ENCODE measurements around the gene AKT2.

The AKT2 gene

GRCh38 chr19:40280608-40281221 lies 4.4 kb downstream of the AKT2 start:
- Histone ChIP-seq H3K9ac (ENCODE audit: low read length) (peak overlapping the region; percentile 48), H3K4me1 (ENCODE audit: control insufficient read depth, insufficient read depth, low read length) (peaks cover 37% of the 10 kb centered on the region), H3K4me3 (ENCODE audit: low read depth, low read length) (peak overlapping the region; percentile 28; the same call in 1 of the 2 replicates), H3K36me3 (ENCODE audit: control insufficient read depth, insufficient read depth, low read length) (no peaks in the 10 kb centered on the region; the same call in 1 of the 2 replicates), H3K27me3 (ENCODE audit: control insufficient read depth, insufficient read depth, low read length) (no peaks in the 10 kb centered on the region), H3K27ac (ENCODE audit: low read depth, low read length) (no peak overlapping the region), H3K9me3 (ENCODE audit: control insufficient read depth, insufficient read depth, low read depth, low read length) (no peaks in the 10 kb centered on the region)

- Histone ChIP-seq H3K36me3 (ENCODE audit: control insufficient read depth, insufficient read depth, low read length) (no peaks in the 10 kb centered on the region; the same call in 1 of the 2 replicates), H3K27ac (ENCODE audit: low read depth, low read length) (no peak overlapping the region), H3K9ac (ENCODE audit: low read length) (peak overlapping the region; percentile 48), H3K9me3 (ENCODE audit: control insufficient read depth, insufficient read depth, low read depth, low read length) (no peaks in the 10 kb centered on the region), H3K4me3 (ENCODE audit: low read depth, low read length) (peak overlapping the region; percentile 28; the same call in 1 of the 2 replicates), H3K27me3 (ENCODE audit: control insufficient read depth, insufficient read depth, low read length) (no peaks in the 10 kb centered on the region), H3K4me1 (ENCODE audit: control insufficient read depth, insufficient read depth, low read length) (peaks cover 38% of the 10 kb centered on the region)
Observed at GRCh38 chr19:40279761-40280607, 5.2 kb downstream of the AKT2 start.

DNA sequence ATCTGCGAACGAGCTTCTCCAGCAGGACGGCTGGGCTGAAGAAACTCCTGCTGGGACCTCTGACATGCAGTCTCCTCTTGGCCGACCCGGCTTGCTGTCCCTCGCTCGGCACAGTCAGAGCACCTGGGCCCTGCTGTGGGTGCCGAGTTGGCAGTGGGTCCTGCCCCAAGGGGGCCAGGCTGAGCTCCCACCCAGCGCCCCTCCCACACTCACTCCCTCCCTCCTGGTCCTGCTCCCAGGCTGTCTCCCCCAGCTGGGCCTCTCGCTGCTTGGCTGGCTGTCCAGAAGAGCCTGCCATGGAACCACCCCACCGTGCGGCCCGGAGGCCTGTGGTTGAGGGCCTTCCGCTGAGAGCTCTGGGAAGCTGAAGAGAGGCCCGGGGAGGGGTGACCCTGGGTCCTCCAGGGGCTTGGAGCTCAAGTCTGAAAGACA lies 6.0 kb downstream of the AKT2 start:
- no peak overlapping the region for H3K27ac ChIP-seq (ENCODE audit: low read depth, low read length)
- H3K9me3 ChIP-seq (ENCODE audit: control insufficient read depth, insufficient read depth, low read depth, low read length): no peaks in the 10 kb centered on the region
- no peak overlapping the region for H3K9ac ChIP-seq (ENCODE audit: low read length)
- no peak overlapping the region for H3K4me3 ChIP-seq (ENCODE audit: low read depth, low read length)
- H3K4me1 ChIP-seq (ENCODE audit: control insufficient read depth, insufficient read depth, low read length): peaks cover 44% of the 10 kb centered on the region
- no peaks in the 10 kb centered on the region; the same call in 1 of the 2 replicates for H3K36me3 ChIP-seq (ENCODE audit: control insufficient read depth, insufficient read depth, low read length)
- H3K27me3 ChIP-seq (ENCODE audit: control insufficient read depth, insufficient read depth, low read length): no peaks in the 10 kb centered on the region

DNA sequence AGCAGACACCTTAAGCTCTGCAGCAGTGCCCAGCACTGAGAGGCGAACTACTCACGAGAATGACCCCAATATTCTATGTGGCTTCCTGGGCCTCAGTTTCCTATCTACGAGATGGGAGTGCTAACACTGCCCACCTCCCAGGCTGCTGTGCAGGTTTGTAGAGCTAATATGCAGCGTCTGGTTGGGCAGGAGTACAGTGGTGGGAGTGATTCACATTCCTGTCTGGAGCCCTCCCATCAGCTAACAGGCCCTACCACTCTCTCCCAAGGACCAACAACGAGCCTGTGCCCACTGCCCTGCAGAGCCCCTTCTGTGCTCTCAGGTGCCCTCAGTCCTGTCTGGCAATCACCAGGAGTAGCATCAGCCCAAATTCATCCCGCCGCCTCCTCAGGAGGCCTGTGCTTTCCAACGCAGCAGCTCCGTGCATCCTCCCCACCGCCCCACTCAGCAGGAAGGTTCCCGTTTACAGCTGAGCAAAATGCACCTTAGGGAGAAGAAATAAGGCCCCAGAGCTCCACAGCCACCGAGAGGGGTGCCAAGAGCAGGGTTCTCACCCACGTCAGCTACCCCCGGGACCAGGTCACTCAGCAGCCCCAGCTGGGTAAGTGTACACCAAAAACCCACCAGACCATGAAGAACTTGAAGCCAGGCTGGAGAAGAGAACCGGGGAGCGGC lies 6.6 kb downstream of the AKT2 start:
- Histone ChIP-seq H3K36me3 (ENCODE audit: control insufficient read depth, insufficient read depth, low read length) (no peaks in the 10 kb centered on the region; the same call in 1 of the 2 replicates), H3K9ac (ENCODE audit: low read length) (no peak overlapping the region), H3K4me3 (ENCODE audit: low read depth, low read length) (no peak overlapping the region), H3K27me3 (ENCODE audit: control insufficient read depth, insufficient read depth, low read length) (no peaks in the 10 kb centered on the region), H3K9me3 (ENCODE audit: control insufficient read depth, insufficient read depth, low read depth, low read length) (no peaks in the 10 kb centered on the region), H3K4me1 (ENCODE audit: control insufficient read depth, insufficient read depth, low read length) (peaks cover 37% of the 10 kb centered on the region), H3K27ac (ENCODE audit: low read depth, low read length) (no peak overlapping the region)

GRCh38 chr19:40277356-40278059 lies 7.6 kb downstream of the AKT2 start:
- peaks cover 2% of the 10 kb centered on the region; the same call in 1 of the 2 replicates for H3K36me3 ChIP-seq (ENCODE audit: control insufficient read depth, insufficient read depth, low read length)
- H3K9ac ChIP-seq (ENCODE audit: low read length): no peak overlapping the region
- no peaks in the 10 kb centered on the region for H3K27me3 ChIP-seq (ENCODE audit: control insufficient read depth, insufficient read depth, low read length)
- H3K9me3 ChIP-seq (ENCODE audit: control insufficient read depth, insufficient read depth, low read depth, low read length): no peaks in the 10 kb centered on the region
- no peak overlapping the region for H3K4me3 ChIP-seq (ENCODE audit: low read depth, low read length)
- H3K4me1 ChIP-seq (ENCODE audit: control insufficient read depth, insufficient read depth, low read length): peaks cover 36% of the 10 kb centered on the region
- no peak overlapping the region for H3K27ac ChIP-seq (ENCODE audit: low read depth, low read length)

- no peak overlapping the region for H3K27ac ChIP-seq (ENCODE audit: low read depth, low read length)
- H3K4me1 ChIP-seq (ENCODE audit: control insufficient read depth, insufficient read depth, low read length): peaks cover 21% of the 10 kb centered on the region
- peaks cover 5% of the 10 kb centered on the region; the same call in 1 of the 2 replicates for H3K36me3 ChIP-seq (ENCODE audit: control insufficient read depth, insufficient read depth, low read length)
- H3K9ac ChIP-seq (ENCODE audit: low read length): no peak overlapping the region
- no peaks in the 10 kb centered on the region for H3K9me3 ChIP-seq (ENCODE audit: control insufficient read depth, insufficient read depth, low read depth, low read length)
- H3K4me3 ChIP-seq (ENCODE audit: low read depth, low read length): no peak overlapping the region
- H3K27me3 ChIP-seq (ENCODE audit: control insufficient read depth, insufficient read depth, low read length): no peaks in the 10 kb centered on the region
Observed at GRCh38 chr19:40274585-40275544, 10.3 kb downstream of the AKT2 start.

DNA sequence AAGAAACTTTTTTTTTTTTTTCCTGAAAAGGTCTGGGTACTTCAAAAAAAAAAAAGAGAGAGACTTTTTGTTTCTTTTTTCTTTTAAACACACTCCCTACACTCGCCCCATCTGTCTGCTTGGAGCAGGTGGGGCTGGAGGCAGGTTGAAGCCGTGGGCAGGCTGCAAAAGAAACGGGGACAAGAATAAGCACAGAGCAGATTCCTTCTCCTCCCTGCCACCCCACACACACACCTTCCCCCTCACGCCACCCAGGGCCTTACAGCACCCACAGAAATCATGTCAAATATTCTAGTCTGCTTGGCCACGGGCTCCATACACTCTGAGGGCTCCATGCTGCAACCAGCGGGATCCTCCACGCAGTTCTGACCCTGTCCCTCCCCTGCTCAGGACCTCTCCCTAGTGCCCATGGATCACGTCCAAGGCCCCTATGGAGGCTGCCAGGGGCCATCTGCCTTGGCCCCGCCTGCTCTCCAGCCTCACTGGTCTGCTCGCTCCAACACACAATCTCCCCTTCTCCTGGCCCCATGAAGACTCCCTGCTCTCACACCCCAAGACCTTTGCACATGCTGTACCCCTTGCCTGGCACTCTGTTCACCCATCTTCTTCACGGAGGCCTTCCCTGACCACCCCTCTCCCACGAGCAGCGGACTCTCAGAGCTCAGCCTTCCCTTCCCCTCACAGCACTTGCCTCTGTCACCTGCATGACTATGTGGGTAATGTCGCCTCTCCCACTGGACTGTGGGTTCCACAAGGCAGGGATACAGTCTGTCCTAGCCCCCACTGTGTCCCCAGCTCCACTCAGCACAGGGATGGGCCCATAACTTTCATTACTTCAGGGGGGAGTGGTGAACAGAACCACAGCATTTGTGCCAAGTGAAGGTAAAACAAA lies 11.4 kb downstream of the AKT2 start:
- Histone ChIP-seq H3K9me3 (ENCODE audit: control insufficient read depth, insufficient read depth, low read depth, low read length) (no peaks in the 10 kb centered on the region), H3K4me3 (ENCODE audit: low read depth, low read length) (no peak overlapping the region), H3K9ac (ENCODE audit: low read length) (no peak overlapping the region), H3K27me3 (ENCODE audit: control insufficient read depth, insufficient read depth, low read length) (no peaks in the 10 kb centered on the region), H3K27ac (ENCODE audit: low read depth, low read length) (no peak overlapping the region), H3K36me3 (ENCODE audit: control insufficient read depth, insufficient read depth, low read length) (peaks cover 8% of the 10 kb centered on the region; the same call in 1 of the 2 replicates), H3K4me1 (ENCODE audit: control insufficient read depth, insufficient read depth, low read length) (peaks cover 17% of the 10 kb centered on the region)

- H3K27me3 ChIP-seq (ENCODE audit: control insufficient read depth, insufficient read depth, low read length): no peaks in the 10 kb centered on the region
- no peaks in the 10 kb centered on the region for H3K9me3 ChIP-seq (ENCODE audit: control insufficient read depth, insufficient read depth, low read depth, low read length)
- peak overlapping the region; percentile 34 for H3K9ac ChIP-seq (ENCODE audit: low read length)
- no peak overlapping the region for H3K27ac ChIP-seq (ENCODE audit: low read depth, low read length)
- H3K4me1 ChIP-seq (ENCODE audit: control insufficient read depth, insufficient read depth, low read length): peaks cover 31% of the 10 kb centered on the region
- peaks cover 8% of the 10 kb centered on the region; the same call in 1 of the 2 replicates for H3K36me3 ChIP-seq (ENCODE audit: control insufficient read depth, insufficient read depth, low read length)
- H3K4me3 ChIP-seq (ENCODE audit: low read depth, low read length): no peak overlapping the region
Observed at GRCh38 chr19:40272261-40272660, 12.9 kb downstream of the AKT2 start.

- H3K4me1 ChIP-seq (ENCODE audit: control insufficient read depth, insufficient read depth, low read length): peaks cover 34% of the 10 kb centered on the region
- H3K36me3 ChIP-seq (ENCODE audit: control insufficient read depth, insufficient read depth, low read length): peaks cover 8% of the 10 kb centered on the region; the same call in 1 of the 2 replicates
- H3K9ac ChIP-seq (ENCODE audit: low read length): no peak overlapping the region
- no peaks in the 10 kb centered on the region for H3K27me3 ChIP-seq (ENCODE audit: control insufficient read depth, insufficient read depth, low read length)
- H3K27ac ChIP-seq (ENCODE audit: low read depth, low read length): no peak overlapping the region
- no peak overlapping the region for H3K4me3 ChIP-seq (ENCODE audit: low read depth, low read length)
- no peaks in the 10 kb centered on the region for H3K9me3 ChIP-seq (ENCODE audit: control insufficient read depth, insufficient read depth, low read depth, low read length)
Observed at GRCh38 chr19:40271706-40272105, 13.4 kb downstream of the AKT2 start.

All from HUES6 (cell line).